ENCODE measurements around the gene CYP26B1. TPM values are rescaled to one million over a fixed set of nuclear protein-coding genes. Genes with fewer than 3 reads are reported as not detected.

The CYP26B1 gene
- total RNA-seq, 1 experiment from 2014 or later = 0.42 TPM

GRCh38 chr2:72134408-72134996 is 13.2 kb downstream of the CYP26B1 start (continued):
- TF ChIP-seq IRF2 (CRISPR knock-in tag; IDR thresholded peaks at IDR 0.05; ENCODE audit: borderline replicate concordance, low read depth) (no peak), SOX15 (CRISPR knock-in tag; IDR thresholded peaks at IDR 0.05) (no peak), PRDM15 (CRISPR knock-in tag; IDR thresholded peaks at IDR 0.05) (no peak), JUN (CRISPR knock-in tag; IDR thresholded peaks at IDR 0.05) (no peak)

GRCh38 chr2:72133721-72134407 is 13.8 kb downstream of the CYP26B1 start:
- POLR2A ChIA-PET = no interaction called here
- no peak overlapping the region for H3K27ac Mint-ChIP-seq
- H3K27me3 Mint-ChIP-seq (ENCODE audit: low read depth) = peaks cover 6% of the 10 kb centered on the region; the same call in 1 of the 2 replicates
- H3K4me1 Mint-ChIP-seq = peaks cover 20% of the 10 kb centered on the region
- DNase-seq (ENCODE audit: low spot score) = no peak
- no peaks in the 10 kb centered on the region for H3K36me3 Mint-ChIP-seq
- TF ChIP-seq TEAD1 (CRISPR knock-in tag; IDR thresholded peaks at IDR 0.05) (no peak), ATF3 (CRISPR knock-in tag; conservative IDR thresholded peaks at IDR 0.05) (no peak), MXD4 (CRISPR knock-in tag; IDR thresholded peaks at IDR 0.05; ENCODE audit: borderline replicate concordance) (no peak), GRHL2 (CRISPR knock-in tag; IDR thresholded peaks at IDR 0.05; ENCODE audit: insufficient replicate concordance, severe bottlenecking) (no peak), E2F4 (CRISPR knock-in tag; IDR thresholded peaks at IDR 0.05; ENCODE audit: borderline replicate concordance, low read depth) (no peak), CREB1 (CRISPR knock-in tag; IDR thresholded peaks at IDR 0.05) (no peak), HMGXB4 (CRISPR knock-in tag; IDR thresholded peaks at IDR 0.05) (no peak), CDX4 (CRISPR knock-in tag; IDR thresholded peaks at IDR 0.05; ENCODE audit: borderline replicate concordance) (no peak), ATF6 (CRISPR knock-in tag; IDR thresholded peaks at IDR 0.05) (no peak), NFATC4 (CRISPR knock-in tag; IDR thresholded peaks at IDR 0.05) (no peak)
- no peaks in the 10 kb centered on the region for H3K9me3 Mint-ChIP-seq
- no peak for ATAC-seq
- CTCF ChIA-PET = interaction anchor here (0.8 to 1.1 kb wide), 3 partner anchors 16 to 19 kb away, joined by 4 read pairs; no protein-coding TSS in a partner anchor
- H3K4me3 Mint-ChIP-seq = no peak overlapping the region

Measured in WTC11 (cell line).